PC-3 (cell line): ENCODE measurements around the gene KRT15. TPM values are rescaled to one million over a fixed set of nuclear protein-coding genes. Genes with fewer than 3 reads are reported as not detected.

Source experiments
- ATAC-seq: fragments of 200-7000 bp; cut with Tn5 transposase; 2 replicates; pipeline ENCODE4 v1.9.1; 2020; ENCODE audit warnings: mild to moderate bottlenecking, moderate library complexity
- BruUV-seq: library from RNA; stranded (reverse); fragments of 400-500 nt; replicated peaks from 2 replicates; lab custom pipeline; 2021; lab: Mats Ljungman, UMichigan
- CTCF ChIA-PET: fragments of 300-600 bp; sonication (Branson Sonifier 250); formaldehyde crosslinking; loops from one replicate; lab custom pipeline; 2022; ENCODE audit warnings: antibody characterized with exemption; lab: Charles Lee
- POLR2A ChIA-PET: fragments of 300-600 bp; sonication (Branson Sonifier 250); formaldehyde crosslinking; loops from one replicate; lab custom pipeline; 2022; ENCODE audit warnings: antibody characterized with exemption; ENCODE audit not compliant: unreplicated experiment; lab: Charles Lee
- DNase-seq: peaks from one replicate; pipeline ENCODE4 v3.0.0-alpha.2; 2015
- H2AFZ ChIP-seq: fragments of 300-600 bp; sonication (generic); 2 replicates; pipeline ENCODE4 v1.6.0; 2016; ENCODE audit warnings: antibody characterized with exemption, low read length
- H3F3A ChIP-seq: fragments of 300-600 bp; sonication (generic); one replicate; pipeline ENCODE4 v1.6.0; 2017; ENCODE audit warnings: antibody characterized with exemption, low read length, control low read depth, mild to moderate bottlenecking; ENCODE audit not compliant: unreplicated experiment
- H3K27ac ChIP-seq: fragments of 300-600 bp; sonication (generic); 2 replicates; pipeline ENCODE4 v1.5.1; 2016; ENCODE audit warnings: mild to moderate bottlenecking, low read length
- H3K27me3 ChIP-seq: fragments of 300-600 bp; sonication (generic); 2 replicates; pipeline ENCODE4 v1.6.1; 2016; ENCODE audit warnings: low read length, mixed read lengths
- H3K36me3 ChIP-seq: fragments of 300-600 bp; sonication (generic); 2 replicates; pipeline ENCODE4 v1.6.1; 2016; ENCODE audit warnings: low read depth, mixed run types, low read length, mixed read lengths
- H3K4me1 ChIP-seq: fragments of 300-600 bp; sonication (generic); 2 replicates; pipeline ENCODE4 v1.5.1; 2016; ENCODE audit warnings: low read length; ENCODE audit not compliant: insufficient read depth
- H3K4me2 ChIP-seq: fragments of 300-600 bp; sonication (generic); 2 replicates; pipeline ENCODE4 v1.6.0; 2016; ENCODE audit warnings: low read length
- H3K4me3 ChIP-seq: fragments of 300-600 bp; sonication (generic); 2 replicates; pipeline ENCODE4 v1.5.1; 2016; ENCODE audit warnings: mild to moderate bottlenecking, low read length, mixed read lengths
- H3K79me2 ChIP-seq: fragments of 300-600 bp; sonication (generic); 2 replicates; pipeline ENCODE4 v1.6.1; 2017; ENCODE audit warnings: low read length, mixed read lengths
- H3K9ac ChIP-seq: fragments of 300-600 bp; sonication (generic); 2 replicates; pipeline ENCODE4 v1.6.0; 2016; ENCODE audit warnings: mild to moderate bottlenecking, low read length
- H3K9me2 ChIP-seq: fragments of 300-600 bp; sonication (generic); replicated peaks from 2 replicates; pipeline ENCODE4 v1.6.1; 2016; ENCODE audit warnings: mixed run types, low read length, mixed read lengths
- H3K9me3 ChIP-seq: fragments of 300-600 bp; sonication (generic); 2 replicates; pipeline ENCODE4 v1.6.1; 2016; ENCODE audit warnings: low read length, mixed read lengths
- H4K20me1 ChIP-seq: fragments of 300-600 bp; sonication (generic); 2 replicates; pipeline ENCODE4 v1.6.1; 2016; ENCODE audit warnings: low read length, mixed read lengths
- EZH2 ChIP-seq: fragments of 300-600 bp; sonication (generic); IDR thresholded peaks from one replicate; pipeline ENCODE4 v1.6.1; 2017; ENCODE audit warnings: antibody characterized with exemption, mild to moderate bottlenecking, low read length; ENCODE audit not compliant: unreplicated experiment
- EZH2phosphoT487 ChIP-seq: fragments of 300-600 bp; sonication (generic); IDR thresholded peaks from 2 replicates; pipeline ENCODE4 v1.6.1; 2018; ENCODE audit warnings: mild to moderate bottlenecking, antibody characterized with exemption, low read length, borderline replicate concordance
- intact Hi-C: fragments of 100-400 bp; cut with micrococcal nuclease; formaldehyde crosslinking; loops from 2 replicates; pipeline ENCODE4 v1.9.0; 2023
- total RNA-seq: library from RNA; depleted of rRNA; stranded (reverse); fragments of >200 nt; gene quantifications from 2 replicates; pipeline ENCODE4 v1.2.3, GENCODE V29; 2014
- TF ChIP-seq, protein P1 (sequence below): fragments of 300-600 bp; sonication (generic); conservative IDR thresholded peaks from 2 replicates; pipeline ENCODE4 v1.5.1; 2017; ENCODE audit warnings: antibody characterized with exemption, low read depth, mild to moderate bottlenecking, low read length

Gene KRT15
- total RNA-seq, 1 experiment from 2014 or later: 121 TPM

DNA sequence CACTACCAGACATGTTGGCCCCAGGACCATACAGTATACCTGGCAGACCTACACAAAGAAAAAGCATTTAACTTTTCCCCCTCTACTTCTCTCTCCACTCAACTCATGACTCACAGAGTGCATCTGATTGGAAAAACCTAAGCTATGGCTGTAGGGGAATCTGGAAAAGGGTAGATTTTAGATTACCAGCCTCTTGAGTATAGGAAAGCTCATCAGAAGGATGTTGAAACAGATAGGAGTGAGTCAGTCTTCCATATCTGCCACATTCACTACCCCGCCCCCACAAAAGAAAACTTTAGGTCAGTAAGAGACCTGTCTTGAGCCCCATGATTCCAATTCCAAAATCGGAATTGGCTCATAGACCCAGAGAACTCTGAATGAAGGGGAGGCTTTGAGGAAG lies 40.9 kb upstream of the KRT15 start:
- H3K27me3 ChIP-seq: no peaks in the 10 kb centered on the region
- H3K4me3 ChIP-seq: no peak overlapping the region
- H3K27ac ChIP-seq: no peak overlapping the region
- no peaks in the 10 kb centered on the region for H3K9me3 ChIP-seq
- no peaks in the 10 kb centered on the region for H3K79me2 ChIP-seq
- H3K9me2 ChIP-seq: no peaks in the 10 kb centered on the region
- intact Hi-C loops: no loop called here
- H3K4me1 ChIP-seq: no peaks in the 10 kb centered on the region
- no peaks in the 10 kb centered on the region for H3K36me3 ChIP-seq
- no peaks in the 10 kb centered on the region for H3F3A ChIP-seq
- CTCF ChIA-PET: no interaction called here
- POLR2A ChIA-PET: interaction anchor here (0.5 kb wide), 1 partner anchor 1055 kb away, joined by 5 read pairs; no protein-coding TSS in a partner anchor
- TF ChIP-seq EZH2 (no peak), EZH2phosphoT487 (no peak)
- TF ChIP-seq, protein P1, sequence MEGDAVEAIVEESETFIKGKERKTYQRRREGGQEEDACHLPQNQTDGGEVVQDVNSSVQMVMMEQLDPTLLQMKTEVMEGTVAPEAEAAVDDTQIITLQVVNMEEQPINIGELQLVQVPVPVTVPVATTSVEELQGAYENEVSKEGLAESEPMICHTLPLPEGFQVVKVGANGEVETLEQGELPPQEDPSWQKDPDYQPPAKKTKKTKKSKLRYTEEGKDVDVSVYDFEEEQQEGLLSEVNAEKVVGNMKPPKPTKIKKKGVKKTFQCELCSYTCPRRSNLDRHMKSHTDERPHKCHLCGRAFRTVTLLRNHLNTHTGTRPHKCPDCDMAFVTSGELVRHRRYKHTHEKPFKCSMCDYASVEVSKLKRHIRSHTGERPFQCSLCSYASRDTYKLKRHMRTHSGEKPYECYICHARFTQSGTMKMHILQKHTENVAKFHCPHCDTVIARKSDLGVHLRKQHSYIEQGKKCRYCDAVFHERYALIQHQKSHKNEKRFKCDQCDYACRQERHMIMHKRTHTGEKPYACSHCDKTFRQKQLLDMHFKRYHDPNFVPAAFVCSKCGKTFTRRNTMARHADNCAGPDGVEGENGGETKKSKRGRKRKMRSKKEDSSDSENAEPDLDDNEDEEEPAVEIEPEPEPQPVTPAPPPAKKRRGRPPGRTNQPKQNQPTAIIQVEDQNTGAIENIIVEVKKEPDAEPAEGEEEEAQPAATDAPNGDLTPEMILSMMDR: no peak
- H2AFZ ChIP-seq: no peak overlapping the region
- ATAC-seq (no peak), DNase-seq (no peak)
- no peak overlapping the region for H3K4me2 ChIP-seq
- H3K9ac ChIP-seq: no peak overlapping the region
- no TSS peak for BruUV-seq
- no peaks in the 10 kb centered on the region for H4K20me1 ChIP-seq

DNA sequence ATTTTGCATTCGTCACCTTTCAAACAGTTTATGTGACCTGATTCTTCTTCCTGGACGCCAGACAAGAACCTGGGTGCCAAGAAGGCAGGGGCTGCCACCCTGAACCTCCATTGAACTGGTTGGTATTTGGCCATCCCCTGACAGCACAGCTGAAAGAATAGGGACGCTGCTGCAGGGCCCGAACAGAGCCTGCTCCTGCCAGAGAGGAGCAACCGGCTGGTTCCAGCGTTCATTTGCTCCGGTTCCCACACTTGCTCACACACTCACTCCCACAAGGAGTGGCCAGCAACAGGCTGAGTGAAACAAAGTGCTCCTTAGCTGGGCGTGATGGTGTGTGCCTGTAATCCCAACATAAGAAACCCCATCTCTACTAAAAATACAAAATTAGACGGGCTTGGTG lies 38.2 kb upstream of the KRT15 start:
- no TSS peak for BruUV-seq
- intact Hi-C loops: no loop called here
- H3K79me2 ChIP-seq: no peaks in the 10 kb centered on the region
- ATAC-seq (no peak), DNase-seq (no peak)
- no peak for TF ChIP-seq EZH2
- TF ChIP-seq, protein P1: no peak
- no peak for TF ChIP-seq EZH2phosphoT487
- H3K27me3 ChIP-seq: no peaks in the 10 kb centered on the region
- CTCF ChIA-PET: no interaction called here
- no peak overlapping the region for H3K4me2 ChIP-seq
- no peaks in the 10 kb centered on the region for H3K9me2 ChIP-seq
- POLR2A ChIA-PET: no interaction called here
- no peak overlapping the region for H3K27ac ChIP-seq
- no peak overlapping the region for H2AFZ ChIP-seq
- H3K9me3 ChIP-seq: no peaks in the 10 kb centered on the region
- no peak overlapping the region for H3K4me3 ChIP-seq
- no peaks in the 10 kb centered on the region for H3K4me1 ChIP-seq
- H3F3A ChIP-seq: no peaks in the 10 kb centered on the region
- no peaks in the 10 kb centered on the region for H4K20me1 ChIP-seq
- no peak overlapping the region for H3K9ac ChIP-seq
- H3K36me3 ChIP-seq: no peaks in the 10 kb centered on the region

DNA sequence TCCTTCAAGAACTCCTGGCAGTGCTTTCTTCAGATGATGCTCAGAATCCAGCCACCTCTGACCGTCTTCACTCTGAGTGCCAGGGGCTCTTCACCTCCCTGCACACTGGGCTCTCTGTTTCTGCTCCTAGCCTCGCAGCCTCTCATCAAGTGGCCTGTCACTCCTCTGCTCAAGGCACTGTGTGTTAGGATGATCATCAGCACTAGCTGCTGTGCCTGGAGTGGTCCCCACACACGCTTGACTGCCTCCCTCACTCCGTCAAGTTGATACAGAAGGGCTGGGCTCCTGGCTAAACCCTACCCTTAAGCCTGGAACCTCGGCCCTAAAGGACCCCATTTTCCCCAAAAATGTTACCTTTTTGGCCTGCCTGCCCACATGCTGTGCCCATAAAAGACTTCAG lies 37.6 kb upstream of the KRT15 start:
- H3K4me2 ChIP-seq: no peak overlapping the region
- no peak overlapping the region for H3K9ac ChIP-seq
- H3K4me3 ChIP-seq: no peak overlapping the region
- H3K9me2 ChIP-seq: no peaks in the 10 kb centered on the region
- no peaks in the 10 kb centered on the region for H3K36me3 ChIP-seq
- no peak for ATAC-seq
- POLR2A ChIA-PET: no interaction called here
- no peaks in the 10 kb centered on the region for H3K9me3 ChIP-seq
- intact Hi-C loops: no loop called here
- H3K4me1 ChIP-seq: no peaks in the 10 kb centered on the region
- TF ChIP-seq EZH2phosphoT487 (no peak), EZH2 (no peak)
- TF ChIP-seq, protein P1: no peak
- CTCF ChIA-PET: no interaction called here
- H3K79me2 ChIP-seq: no peaks in the 10 kb centered on the region
- H3K27ac ChIP-seq: no peak overlapping the region
- no peaks in the 10 kb centered on the region for H3K27me3 ChIP-seq
- H3F3A ChIP-seq: no peaks in the 10 kb centered on the region
- no peak for DNase-seq
- H4K20me1 ChIP-seq: no peaks in the 10 kb centered on the region
- H2AFZ ChIP-seq: no peak overlapping the region
- BruUV-seq: no TSS peak
